Peyer's patch (tissue), 4 donors: Measurements from ENCODE around the gene TGFBR3L. TPM values are rescaled to one million over a fixed set of nuclear protein-coding genes. Genes with fewer than 3 reads are reported as not detected.

Experiments used
- DNase-seq, 3 donors: peaks; one replicate each; pipeline ENCODE4 v3.0.0-alpha.2; 2017 to 2019
- H3K27ac ChIP-seq, 4 donors: fragments of 200-600 bp; sonication (generic); one replicate each; pipeline ENCODE4 v1.5.1; 2016 to 2019
- H3K27me3 ChIP-seq, 2 donors: fragments of 200-600 bp; sonication (generic); one replicate each; pipeline ENCODE4 v1.5.1; 2019
- H3K36me3 ChIP-seq, 3 donors: fragments of 200-600 bp; sonication (generic); one replicate each; pipeline ENCODE4 v1.5.1; 2016 to 2019
- H3K4me1 ChIP-seq, 4 donors: fragments of 200-600 bp; sonication (generic); one replicate each; pipeline ENCODE4 v1.5.1; 2016 to 2019
- H3K4me3 ChIP-seq, 4 donors: fragments of 200-600 bp; sonication (generic); 1 replicate in 3 of 4; 2 replicates in 1 of 4; pipeline ENCODE4 v1.5.1; 2016 to 2019; ENCODE audit warnings: mild to moderate bottlenecking in 1 of 4
- H3K9me3 ChIP-seq, 4 donors: fragments of 200-600 bp; sonication (generic); one replicate each; pipeline ENCODE4 v1.5.1; 2016 to 2019; ENCODE audit warnings: mild to moderate bottlenecking in 1 of 4
- CTCF ChIP-seq, 6 experiments: fragments of 450-650 bp in 4 of 6; fragments of 200-600 bp in 2 of 6; sonication (generic) in 1 of 6; IDR thresholded peaks; one replicate each; pipeline ENCODE4 v1.5.1; 2017 to 2019; ENCODE audit warnings: antibody characterized with exemption in 6 of 6, mild to moderate bottlenecking in 3 of 6, moderate library complexity in 1 of 6
- POLR2A ChIP-seq, 2 donors: fragments of 450-650 bp; IDR thresholded peaks; one replicate each; pipeline ENCODE4 v1.5.1; 2017; ENCODE audit warnings: antibody characterized with exemption in 2 of 2, mild to moderate bottlenecking in 2 of 2, moderate library complexity in 2 of 2
- total RNA-seq, 4 donors: library from RNA; depleted of rRNA; stranded (reverse); fragments of >200 nt; gene quantifications; one replicate each; pipeline ENCODE4 v1.1.0, GENCODE V29; 2016

Gene TGFBR3L
- total RNA-seq, 4 donors from 2014 or later, result not detected

GRCh38 chr19:7921967-7922835, 7.6 kb downstream of the TGFBR3L start:
- no peaks in the 10 kb centered on the region for H3K9me3 ChIP-seq
- no peak overlapping the region for H3K4me3 ChIP-seq
- TF ChIP-seq CTCF (IDR thresholded peaks at IDR 0.05) (no peak), POLR2A (IDR thresholded peaks at IDR 0.05) (no peak)
- H3K4me1 ChIP-seq, result peaks cover 2 to 49% (median 32%) of the 10 kb centered on the region in 4 donors
- no peak for DNase-seq
- peak overlapping the region in 1 of 4 donors; percentile 93 for H3K27ac ChIP-seq
- peaks cover 0 to 20% (median 0%) of the 10 kb centered on the region in 3 donors for H3K36me3 ChIP-seq
- H3K27me3 ChIP-seq, result peaks cover 0 to 12% of the 10 kb centered on the region in 2 donors

GRCh38 chr19:7922836-7923195, 8.2 kb downstream of the TGFBR3L start:
- Histone ChIP-seq H3K27me3 (peaks cover 0 to 6% of the 10 kb centered on the region in 2 donors), H3K36me3 (peaks cover 0 to 20% (median 0%) of the 10 kb centered on the region in 3 donors), H3K9me3 (no peaks in the 10 kb centered on the region), H3K4me3 (no peak overlapping the region), H3K27ac (no peak overlapping the region), H3K4me1 (peaks cover 2 to 42% (median 25%) of the 10 kb centered on the region in 4 donors)
- no peak for DNase-seq
- no peak for TF ChIP-seq POLR2A (IDR thresholded peaks at IDR 0.05)
- TF ChIP-seq CTCF (IDR thresholded peaks at IDR 0.05), result no peak

- Histone ChIP-seq H3K9me3 (no peaks in the 10 kb centered on the region), H3K27me3 (no peaks in the 10 kb centered on the region), H3K4me1 (peaks cover 0 to 37% (median 23%) of the 10 kb centered on the region in 4 donors), H3K36me3 (peaks cover 0 to 20% (median 0%) of the 10 kb centered on the region in 3 donors), H3K4me3 (no peak overlapping the region), H3K27ac (peak overlapping the region in 1 of 4 donors; percentile 24)
- no peak for TF ChIP-seq CTCF (IDR thresholded peaks at IDR 0.05)
- TF ChIP-seq POLR2A (IDR thresholded peaks at IDR 0.05), result no peak
- no peak for DNase-seq
These were observed 8.9 kb downstream of the TGFBR3L start for GRCh38 chr19:7923295-7924191.

- Histone ChIP-seq H3K36me3 (peaks cover 0 to 20% (median 0%) of the 10 kb centered on the region in 3 donors), H3K27ac (no peak overlapping the region), H3K4me3 (no peak overlapping the region), H3K4me1 (peaks cover 0 to 37% (median 23%) of the 10 kb centered on the region in 4 donors), H3K9me3 (no peaks in the 10 kb centered on the region), H3K27me3 (no peaks in the 10 kb centered on the region)
- TF ChIP-seq POLR2A (IDR thresholded peaks at IDR 0.05), result no peak
- TF ChIP-seq CTCF (IDR thresholded peaks at IDR 0.05), result no peak
- DNase-seq, result no peak
These were observed 9.6 kb downstream of the TGFBR3L start for GRCh38 chr19:7924241-7924640.

GRCh38 chr19:7924651-7925170, 10.1 kb downstream of the TGFBR3L start:
- H3K4me3 ChIP-seq, result peak overlapping the region in 3 of 4 donors; percentile 59 to 65 (median 61)
- peaks cover 0 to 20% (median 0%) of the 10 kb centered on the region in 3 donors for H3K36me3 ChIP-seq
- no peaks in the 10 kb centered on the region for H3K27me3 ChIP-seq
- no peaks in the 10 kb centered on the region for H3K9me3 ChIP-seq
- DNase-seq, result no peak
- H3K27ac ChIP-seq, result no peak overlapping the region
- H3K4me1 ChIP-seq, result peaks cover 0 to 37% (median 21%) of the 10 kb centered on the region in 4 donors
- TF ChIP-seq CTCF (IDR thresholded peaks at IDR 0.05), result no peak
- no peak for TF ChIP-seq POLR2A (IDR thresholded peaks at IDR 0.05)
